Psoas muscle (tissue), 8 donors: Measurements from ENCODE around the gene EFCAB3. TPM values are rescaled to one million over a fixed set of nuclear protein-coding genes. Genes with fewer than 3 reads are reported as not detected.
"Not testable (repeated sequence)": the region's sequence is repeated elsewhere in the genome, so short reads cannot be mapped to it uniquely, and the experiment has no call there.

ENCODE experiments used
- ATAC-seq, 4 donors: fragments of 200-7000 bp; cut with Tn5 transposase; one replicate each; pipeline ENCODE4 v1.9.1; 2020; ENCODE audit warnings: moderate library complexity in 3 of 4, mild to moderate bottlenecking in 2 of 4
- DNase-seq, 2 donors: peaks; one replicate each; pipeline ENCODE4 v3.0.0-alpha.2; 2020
- H3K27ac ChIP-seq: fragments of 200-600 bp; one replicate; pipeline ENCODE4 v1.8.0; 2022
- H3K27me3 ChIP-seq, 3 donors: fragments of 200-600 bp in 1 of 3; one replicate each; pipeline versions ENCODE4 v1.6.1 to v1.8.0; 2013 to 2022; ENCODE audit warnings: low read length in 2 of 3, mild to moderate bottlenecking in 2 of 3, moderate library complexity in 1 of 3; ENCODE audit not compliant: insufficient read depth in 3 of 3
- H3K36me3 ChIP-seq, 2 donors: fragments of 200-600 bp in 1 of 2; one replicate each; pipeline versions ENCODE4 v1.6.1 to v1.8.0; 2013 to 2022; ENCODE audit warnings: low read depth in 1 of 2, mild to moderate bottlenecking in 1 of 2, moderate library complexity in 1 of 2; ENCODE audit not compliant: insufficient read depth in 1 of 2
- H3K4me1 ChIP-seq: fragments of 200-600 bp; one replicate; pipeline ENCODE4 v1.8.0; 2022
- H3K4me3 ChIP-seq: fragments of 200-600 bp; one replicate; pipeline ENCODE4 v1.8.0; 2022; ENCODE audit warnings: mild to moderate bottlenecking
- H3K9me3 ChIP-seq: fragments of 200-600 bp; one replicate; pipeline ENCODE4 v1.8.0; 2022
- CTCF ChIP-seq: fragments of 200-600 bp; IDR thresholded peaks from one replicate; pipeline ENCODE4 v1.8.0; 2022; ENCODE audit warnings: antibody characterized with exemption
- WGBS, 3 donors: extraction: QIAGEN DNeasy Blood & Tissue Kit; methylation state at CpG; one replicate each; pipeline versions ENCODE4 v1.1.6 to v1.1.7; 2013; 5-methylcytosine and 5-hydroxymethylcytosine counted together
- intact Hi-C, 2 donors: fragments of 100-400 bp; cut with DNase I; formaldehyde crosslinking; loops; one replicate each; pipeline versions ENCODE4 v1.11.0 to v1.14.2; 2022
- polyA plus RNA-seq, 3 donors: library from polyadenylated mRNA; stranded (reverse); fragments of 200-250 nt; gene quantifications; one replicate each; pipeline ENCODE4 v1.2.3, GENCODE V29; 2013
- total RNA-seq, 4 donors: library from RNA; stranded (reverse); fragmentation: NEBNext Ultra II Directional in 2 of 4; extraction: Animal tissue kit (Norgen Biotek cat#: 25700) in 2 of 4; gene quantifications; one replicate each; pipeline versions ENCODE4 v1.2.1 to v1.2.4, GENCODE V29; 2021 to 2023
- donor health status: healthy with polysubstance abuse.
- donor health status: DM: no; HTN: no; CAD: no; lungs with moderate emphysema.
- donor health status: Bipolar disorder and iron deficiency.
- donor health status: healthy.
- donor health status: DM: yes; HTN: yes; CAD: no.
- donor health status: DM: no; HTN: no; CAD: no.
- donor health status: DM: no; HTN: no; CAD: no.
- donor health status: DM: yes; HTN: yes; CAD: no.

The EFCAB3 gene
- total and polyA plus RNA-seq, 7 donors: 0.08 TPM; not detected in 6

GRCh38 chr17:62381561-62381960 lies 1.2 kb downstream of the EFCAB3 start:
- TF ChIP-seq CTCF: no peak
- intact Hi-C loops: no loop called here
- DNase-seq (no peak), ATAC-seq (no peak)
- H3K9me3 ChIP-seq: no peaks in the 10 kb centered on the region
- no peak overlapping the region for H3K4me3 ChIP-seq
- WGBS, 3 donors: 87 to 90% (median 89%) methylated on average over 18 of the region's 18 CpGs
- H3K36me3 ChIP-seq: no peaks in the 10 kb centered on the region
- peaks cover 3 to 5% (median 4%) of the 10 kb centered on the region in 3 donors for H3K27me3 ChIP-seq
- H3K4me1 ChIP-seq: no peaks in the 10 kb centered on the region
- H3K27ac ChIP-seq: no peak overlapping the region

GRCh38 chr17:62388856-62389255 lies 8.5 kb downstream of the EFCAB3 start:
- Histone ChIP-seq H3K4me3 (no peak overlapping the region), H3K27me3 (peaks cover 0 to 6% (median 5%) of the 10 kb centered on the region in 3 donors), H3K4me1 (no peaks in the 10 kb centered on the region), H3K27ac (no peak overlapping the region), H3K9me3 (no peaks in the 10 kb centered on the region), H3K36me3 (no peaks in the 10 kb centered on the region)
- intact Hi-C loops: no loop called here
- WGBS, 3 donors: 67 to 81% (median 76%) methylated on average over 1 of the region's 1 CpG
- DNase-seq (no peak), ATAC-seq (no peak)
- TF ChIP-seq CTCF: no peak

GRCh38 chr17:62392908-62393307 lies 12.6 kb downstream of the EFCAB3 start:
- H3K4me3 ChIP-seq: no peak overlapping the region
- ATAC-seq: no peak
- 70 to 81% (median 77%) methylated on average over 1 of the region's 1 CpG for WGBS, 3 donors
- no peaks in the 10 kb centered on the region for H3K36me3 ChIP-seq
- DNase-seq: no peak
- intact Hi-C loops: no loop called here
- H3K4me1 ChIP-seq: no peaks in the 10 kb centered on the region
- H3K27ac ChIP-seq: no peak overlapping the region
- H3K9me3 ChIP-seq: no peaks in the 10 kb centered on the region
- H3K27me3 ChIP-seq: peaks cover 0 to 9% (median 3%) of the 10 kb centered on the region in 3 donors
- TF ChIP-seq CTCF: no peak

- H3K4me3 ChIP-seq: no peak overlapping the region
- no peak for ATAC-seq
- H3K9me3 ChIP-seq: no peaks in the 10 kb centered on the region
- intact Hi-C loops: no loop called here
- WGBS, 3 donors: 88 to 93% (median 92%) methylated on average over 1 of the region's 1 CpG
- H3K27me3 ChIP-seq: peaks cover 0 to 13% (median 3%) of the 10 kb centered on the region in 3 donors
- no peak for TF ChIP-seq CTCF
- no peaks in the 10 kb centered on the region for H3K36me3 ChIP-seq
- no peak for DNase-seq
- H3K4me1 ChIP-seq: no peaks in the 10 kb centered on the region
- H3K27ac ChIP-seq: no peak overlapping the region
Measured at GRCh38 chr17:62398891-62399290, 18.5 kb downstream of the EFCAB3 start.

GRCh38 chr17:62405451-62405850 lies 25.1 kb downstream of the EFCAB3 start:
- intact Hi-C loops: no loop called here
- H3K27ac ChIP-seq: no peak overlapping the region
- H3K27me3 ChIP-seq: peaks cover 0 to 9% (median 4%) of the 10 kb centered on the region in 3 donors
- 58% methylated on average over 2 of the region's 2 CpGs for WGBS, 3 donors
- H3K4me1 ChIP-seq: no peaks in the 10 kb centered on the region
- H3K9me3 ChIP-seq: no peaks in the 10 kb centered on the region
- TF ChIP-seq CTCF: no peak
- ATAC-seq: no peak
- no peak overlapping the region for H3K4me3 ChIP-seq
- H3K36me3 ChIP-seq: no peaks in the 10 kb centered on the region
- DNase-seq: no peak

GRCh38 chr17:62413090-62413489 lies 32.7 kb downstream of the EFCAB3 start:
- ATAC-seq, DNase-seq, H3K9me3 ChIP-seq, H3K4me3 ChIP-seq, H3K27me3 ChIP-seq, intact Hi-C loops, H3K36me3 ChIP-seq, H3K4me1 ChIP-seq, H3K27ac ChIP-seq: not testable (repeated sequence)
- WGBS, 3 donors: 86 to 93% (median 91%) methylated on average over 1 of the region's 1 CpG
